Neutrophil (primary cell): Measurements from ENCODE around the gene RNF40.

Experiments
- H3K27ac ChIP-seq: fragments of 200-600 bp; sonication (generic); 2 replicates; pipeline ENCODE4 v1.5.1; 2016; ENCODE audit warnings: mild to moderate bottlenecking, moderate library complexity
- H3K27me3 ChIP-seq: fragments of 200-600 bp; sonication (generic); 2 replicates; pipeline ENCODE4 v1.6.0; 2016; ENCODE audit warnings: mild to moderate bottlenecking
- H3K36me3 ChIP-seq: fragments of 200-600 bp; sonication (generic); 2 replicates; pipeline ENCODE4 v1.5.1; 2017
- H3K4me1 ChIP-seq, 2 experiments: fragments of 200-600 bp in 1 of 2; sonication (generic) in 1 of 2; 1 replicate in 1 of 2; 2 replicates in 1 of 2; pipeline versions ENCODE4 v1.5.1 to v1.6.1; 2013 to 2016; ENCODE audit warnings: low read depth in 1 of 2, low read length in 1 of 2, mild to moderate bottlenecking in 1 of 2, moderate library complexity in 1 of 2; ENCODE audit not compliant: control insufficient read depth in 1 of 2, insufficient read depth in 1 of 2
- H3K4me3 ChIP-seq, 2 experiments: fragments of 200-600 bp in 1 of 2; sonication (generic) in 1 of 2; 1 replicate in 1 of 2; 2 replicates in 1 of 2; pipeline ENCODE4 v1.5.1; 2013 to 2016; ENCODE audit warnings: low read depth in 1 of 2, low read length in 1 of 2, mild to moderate bottlenecking in 1 of 2, moderate library complexity in 1 of 2
- H3K9me3 ChIP-seq: fragments of 200-600 bp; sonication (generic); 2 replicates; pipeline ENCODE4 v1.5.1; 2016
- TF ChIP-seq, protein P1 (sequence below): fragments of 200-600 bp; sonication (generic); IDR thresholded peaks from 2 replicates; pipeline ENCODE4 v1.5.1; 2016; ENCODE audit warnings: antibody characterized with exemption

RNF40 gene

DNA sequence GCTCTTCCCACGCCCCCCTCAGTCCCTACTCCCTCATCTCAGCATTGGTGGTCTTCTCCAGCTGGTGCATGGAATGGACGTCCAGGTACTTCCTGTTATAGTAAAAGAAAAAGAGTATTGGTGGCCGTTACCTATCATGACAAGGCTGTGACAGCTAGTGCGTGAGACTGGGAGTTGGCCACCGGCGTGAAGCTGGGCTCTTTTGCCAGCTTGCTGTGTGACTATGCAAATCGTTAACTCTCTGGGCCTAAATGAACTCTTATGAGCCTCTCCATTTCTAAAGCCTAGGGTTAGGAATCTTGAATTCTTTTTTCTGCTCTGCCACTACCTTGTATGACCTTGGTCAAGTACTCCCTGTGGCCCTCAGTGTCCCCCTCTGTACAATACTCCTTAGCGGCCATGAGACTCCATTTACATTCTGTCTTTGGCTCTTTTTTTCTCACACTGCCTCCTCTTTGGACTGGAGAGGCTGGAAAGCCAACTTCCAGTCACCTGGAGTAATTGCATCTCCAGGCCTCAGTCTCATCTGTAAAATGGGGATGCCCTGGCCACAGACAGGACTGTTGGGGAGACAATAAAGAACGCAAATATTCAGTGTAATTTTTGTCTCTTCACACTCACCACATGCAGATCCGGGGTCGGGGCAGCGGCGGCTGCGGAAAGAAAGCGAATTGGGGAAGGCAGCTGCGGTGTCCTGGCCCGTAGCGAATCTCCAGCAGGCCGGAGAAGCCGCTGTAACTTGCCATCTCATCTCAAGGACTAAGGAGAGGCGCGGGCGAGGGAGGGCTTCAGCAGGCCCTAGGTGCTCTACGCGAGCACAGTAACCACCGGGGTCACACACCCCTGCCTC, 1.3 kb upstream of the RNF40 start:
- TF ChIP-seq, protein P1, sequence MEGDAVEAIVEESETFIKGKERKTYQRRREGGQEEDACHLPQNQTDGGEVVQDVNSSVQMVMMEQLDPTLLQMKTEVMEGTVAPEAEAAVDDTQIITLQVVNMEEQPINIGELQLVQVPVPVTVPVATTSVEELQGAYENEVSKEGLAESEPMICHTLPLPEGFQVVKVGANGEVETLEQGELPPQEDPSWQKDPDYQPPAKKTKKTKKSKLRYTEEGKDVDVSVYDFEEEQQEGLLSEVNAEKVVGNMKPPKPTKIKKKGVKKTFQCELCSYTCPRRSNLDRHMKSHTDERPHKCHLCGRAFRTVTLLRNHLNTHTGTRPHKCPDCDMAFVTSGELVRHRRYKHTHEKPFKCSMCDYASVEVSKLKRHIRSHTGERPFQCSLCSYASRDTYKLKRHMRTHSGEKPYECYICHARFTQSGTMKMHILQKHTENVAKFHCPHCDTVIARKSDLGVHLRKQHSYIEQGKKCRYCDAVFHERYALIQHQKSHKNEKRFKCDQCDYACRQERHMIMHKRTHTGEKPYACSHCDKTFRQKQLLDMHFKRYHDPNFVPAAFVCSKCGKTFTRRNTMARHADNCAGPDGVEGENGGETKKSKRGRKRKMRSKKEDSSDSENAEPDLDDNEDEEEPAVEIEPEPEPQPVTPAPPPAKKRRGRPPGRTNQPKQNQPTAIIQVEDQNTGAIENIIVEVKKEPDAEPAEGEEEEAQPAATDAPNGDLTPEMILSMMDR = no peak
- Histone ChIP-seq H3K4me1 (peaks cover 58 to 59% of the 10 kb centered on the region in 2 experiments), H3K4me3 (peak overlapping the region; percentile 90 to 95), H3K9me3 (no peaks in the 10 kb centered on the region), H3K36me3 (peaks cover 48% of the 10 kb centered on the region), H3K27ac (peak overlapping the region; percentile 99), H3K27me3 (no peaks in the 10 kb centered on the region)

DNA sequence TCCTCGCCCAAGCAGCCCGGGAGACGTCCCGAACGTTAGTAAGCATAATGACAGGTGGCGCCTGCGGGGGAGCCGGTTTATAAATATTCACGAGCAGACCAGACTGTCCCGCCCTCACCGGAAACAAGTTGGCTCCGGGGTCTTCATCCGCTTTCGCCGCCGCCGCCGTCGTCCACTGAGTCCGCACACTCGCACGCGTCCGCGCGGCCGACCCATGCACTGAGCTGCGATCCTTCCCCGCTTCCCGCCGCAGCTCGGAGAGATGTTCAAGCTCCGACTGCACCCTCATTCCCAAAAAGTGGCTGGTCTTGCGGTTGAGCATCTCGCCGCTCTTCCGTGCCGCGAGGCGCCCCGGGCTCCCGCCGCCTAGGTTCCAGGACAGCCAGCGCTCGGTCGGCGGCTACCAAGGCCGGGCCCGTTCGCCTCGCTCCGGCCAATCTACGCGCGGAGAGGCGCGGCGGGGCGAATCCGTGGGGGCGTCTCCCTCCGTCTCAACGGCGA, 645 bp upstream of the RNF40 start:
- TF ChIP-seq, protein P1 = no peak
- Histone ChIP-seq H3K4me1 (peaks cover 58 to 59% of the 10 kb centered on the region in 2 experiments), H3K27ac (peak overlapping the region; percentile 99), H3K9me3 (no peaks in the 10 kb centered on the region), H3K27me3 (no peaks in the 10 kb centered on the region), H3K4me3 (peak overlapping the region; percentile 90 to 95), H3K36me3 (peaks cover 48% of the 10 kb centered on the region)

DNA sequence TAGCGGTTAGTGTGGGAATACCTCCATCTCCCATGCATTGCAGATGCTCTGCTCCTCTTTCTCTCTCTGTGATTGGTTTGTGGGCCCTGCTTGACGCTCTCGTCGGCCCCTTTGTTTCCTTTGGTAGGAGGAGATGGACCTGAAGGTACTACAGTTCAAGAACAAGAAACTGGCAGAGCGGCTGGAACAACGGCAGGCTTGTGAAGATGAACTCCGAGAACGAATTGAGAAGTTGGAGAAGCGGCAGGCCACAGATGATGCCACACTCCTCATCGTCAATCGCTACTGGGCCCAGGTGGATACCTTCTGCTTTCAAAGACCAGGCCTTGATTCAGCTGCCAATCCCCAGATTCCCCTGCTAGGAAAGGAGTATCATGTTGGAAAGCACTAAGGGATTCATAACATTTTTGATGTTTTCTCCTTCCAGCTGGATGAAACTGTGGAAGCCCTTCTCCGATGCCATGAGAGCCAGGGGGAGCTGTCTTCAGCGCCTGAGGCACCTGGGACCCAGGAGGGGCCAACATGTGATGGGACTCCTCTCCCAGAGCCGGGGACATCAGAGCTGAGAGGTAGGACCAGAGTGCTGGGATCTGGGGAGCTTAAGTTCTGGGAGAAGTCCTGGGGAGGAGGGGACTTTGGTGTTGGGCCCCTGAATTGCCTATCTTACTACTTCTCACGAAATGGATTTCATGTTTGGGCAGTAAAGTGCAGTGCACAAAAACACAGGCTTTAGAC, 1.0 kb downstream of the RNF40 start:
- H3K27ac ChIP-seq = peak overlapping the region; percentile 99
- peaks cover 54 to 56% of the 10 kb centered on the region in 2 experiments for H3K4me1 ChIP-seq
- H3K36me3 ChIP-seq = peaks cover 54% of the 10 kb centered on the region

DNA sequence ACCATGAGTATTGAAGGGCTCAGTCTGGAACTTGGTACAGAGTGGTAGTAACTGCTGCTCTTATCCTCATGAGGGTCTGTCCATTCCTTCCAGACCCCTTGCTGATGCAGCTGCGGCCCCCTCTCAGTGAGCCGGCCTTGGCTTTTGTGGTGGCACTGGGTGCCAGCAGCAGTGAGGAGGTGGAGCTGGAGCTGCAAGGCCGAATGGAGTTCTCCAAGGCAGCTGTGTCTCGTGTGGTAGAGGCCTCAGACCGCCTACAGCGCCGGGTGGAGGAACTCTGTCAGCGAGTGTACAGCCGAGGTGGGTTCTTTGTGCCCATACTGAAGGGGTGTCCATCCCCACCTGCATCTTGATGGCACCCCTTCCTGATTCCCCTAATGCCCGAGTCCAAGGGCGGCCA, 2.0 kb downstream of the RNF40 start:
- Histone ChIP-seq H3K9me3 (no peaks in the 10 kb centered on the region), H3K36me3 (peaks cover 63% of the 10 kb centered on the region), H3K4me3 (no peak overlapping the region), H3K4me1 (peaks cover 45 to 46% of the 10 kb centered on the region in 2 experiments), H3K27ac (no peak overlapping the region), H3K27me3 (no peaks in the 10 kb centered on the region)
- TF ChIP-seq, protein P1 = no peak

More for the DNA sequence above, 1.0 kb downstream of the RNF40 start:
- Histone ChIP-seq H3K9me3 (no peaks in the 10 kb centered on the region), H3K27me3 (no peaks in the 10 kb centered on the region), H3K4me3 (peak overlapping the region; percentile 90 to 95)
- TF ChIP-seq, protein P1 = no peak

DNA sequence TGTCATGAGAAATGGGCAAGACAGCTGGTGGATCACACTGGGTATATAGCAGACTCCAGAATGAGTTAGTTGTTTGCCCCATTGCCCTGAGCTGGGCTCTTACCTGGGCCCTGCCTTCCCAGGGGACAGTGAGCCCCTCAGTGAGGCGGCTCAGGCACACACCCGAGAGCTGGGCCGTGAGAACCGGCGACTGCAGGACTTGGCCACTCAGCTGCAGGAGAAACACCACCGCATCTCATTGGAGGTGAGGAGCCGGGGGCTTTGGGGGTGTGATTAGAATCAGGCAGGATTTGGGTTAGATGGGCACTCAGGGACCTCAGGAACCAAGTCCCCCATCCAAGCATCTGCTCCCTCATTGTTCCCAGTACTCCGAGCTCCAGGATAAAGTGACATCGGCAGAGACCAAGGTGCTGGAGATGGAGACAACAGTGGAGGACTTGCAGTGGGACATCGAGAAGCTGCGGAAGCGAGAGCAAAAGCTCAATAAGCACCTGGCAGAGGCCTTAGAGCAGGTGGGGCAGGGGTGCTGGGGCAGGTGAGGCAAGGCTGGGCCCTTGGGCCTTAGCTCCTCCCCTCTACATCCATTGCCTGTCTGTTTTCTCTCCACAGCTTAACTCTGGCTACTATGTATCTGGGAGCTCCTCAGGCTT, 2.8 kb downstream of the RNF40 start:
- Histone ChIP-seq H3K4me3 (no peak overlapping the region), H3K27ac (no peak overlapping the region), H3K36me3 (peaks cover 71% of the 10 kb centered on the region), H3K9me3 (no peaks in the 10 kb centered on the region), H3K27me3 (no peaks in the 10 kb centered on the region), H3K4me1 (peaks cover 37 to 38% of the 10 kb centered on the region in 2 experiments)
- TF ChIP-seq, protein P1 = no peak
